Measurements from ENCODE around the gene KRTAP4-12.
"Not testable (repeated sequence)": the region's sequence is repeated elsewhere in the genome, so short reads cannot be mapped to it uniquely, and the experiment has no call there.

The KRTAP4-12 gene

GRCh38 chr17:41084100-41084856 is 39.7 kb downstream of the KRTAP4-12 start, which contains the start of gene KRTAP4-7:
TSS of gene KRTAP4-7 (plus strand) at chr17:41084150. CDS start at chr17:41084207, 57 bp downstream.
- DNase-seq: not testable (repeated sequence)

- DNase-seq: not testable (repeated sequence)
Observed at GRCh38 chr17:41083427-41083826, 40.6 kb downstream of the KRTAP4-12 start.

GRCh38 chr17:41082626-41083025 is 41.4 kb downstream of the KRTAP4-12 start:
- no peak for DNase-seq

- DNase-seq: no peak
Observed at GRCh38 chr17:41076788-41077187, 47.2 kb downstream of the KRTAP4-12 start.

GRCh38 chr17:41073676-41074075 is 50.3 kb downstream of the KRTAP4-12 start:
- no peak for DNase-seq
